ENCODE results near the gene CPS1. TPM values are rescaled to one million over a fixed set of nuclear protein-coding genes. Genes with fewer than 3 reads are reported as not detected.

CPS1 gene
- total RNA-seq, 1 donor from 2014 or later, result 8.8 TPM

- intact Hi-C loops (cut with DNase I), result no loop called here
- DNase-seq (ENCODE audit: extremely low spot score in 2 of 2), result no peak
- Histone ChIP-seq H3K4me3 (no peak overlapping the region), H3K36me3 (no peaks in the 10 kb centered on the region), H3K27ac (no peak overlapping the region), H3K4me1 (no peaks in the 10 kb centered on the region), H3K9me3 (no peaks in the 10 kb centered on the region), H3K27me3 (no peaks in the 10 kb centered on the region)
- no peak for TF ChIP-seq POLR2A (IDR thresholded peaks at IDR 0.05)
- TF ChIP-seq CTCF (IDR thresholded peaks at IDR 0.05), result no peak
- no peak for TF ChIP-seq POLR2AphosphoS5 (IDR thresholded peaks at IDR 0.05; ENCODE audit: insufficient read depth in 1 of 2, low read depth in 1 of 2)
Observed at GRCh38 chr2:210626849-210627248, 70.5 kb downstream of the CPS1 start.

- DNase-seq (ENCODE audit: extremely low spot score in 2 of 2), result no peak
- H3K4me3 ChIP-seq, result no peak overlapping the region
- H3K36me3 ChIP-seq, result no peaks in the 10 kb centered on the region
- no peaks in the 10 kb centered on the region for H3K9me3 ChIP-seq
- no peak overlapping the region for H3K27ac ChIP-seq
- intact Hi-C loops (cut with DNase I), result no loop called here
- TF ChIP-seq POLR2AphosphoS5 (IDR thresholded peaks at IDR 0.05; ENCODE audit: insufficient read depth in 1 of 2, low read depth in 1 of 2) (no peak), CTCF (IDR thresholded peaks at IDR 0.05) (no peak), POLR2A (IDR thresholded peaks at IDR 0.05) (no peak)
- no peaks in the 10 kb centered on the region for H3K27me3 ChIP-seq
- H3K4me1 ChIP-seq, result no peaks in the 10 kb centered on the region
Observed at GRCh38 chr2:210630873-210631560, 74.6 kb downstream of the CPS1 start.

GRCh38 chr2:210633699-210634098 is 77.3 kb downstream of the CPS1 start:
- Histone ChIP-seq H3K27me3 (no peaks in the 10 kb centered on the region), H3K9me3 (no peaks in the 10 kb centered on the region), H3K27ac (no peak overlapping the region), H3K4me3 (no peak overlapping the region), H3K36me3 (no peaks in the 10 kb centered on the region), H3K4me1 (no peaks in the 10 kb centered on the region)
- DNase-seq (ENCODE audit: extremely low spot score in 2 of 2), result no peak
- intact Hi-C loops (cut with DNase I), result no loop called here
- TF ChIP-seq POLR2AphosphoS5 (IDR thresholded peaks at IDR 0.05; ENCODE audit: insufficient read depth in 1 of 2, low read depth in 1 of 2), result no peak
- TF ChIP-seq POLR2A (IDR thresholded peaks at IDR 0.05), result no peak
- TF ChIP-seq CTCF (IDR thresholded peaks at IDR 0.05), result no peak

DNA sequence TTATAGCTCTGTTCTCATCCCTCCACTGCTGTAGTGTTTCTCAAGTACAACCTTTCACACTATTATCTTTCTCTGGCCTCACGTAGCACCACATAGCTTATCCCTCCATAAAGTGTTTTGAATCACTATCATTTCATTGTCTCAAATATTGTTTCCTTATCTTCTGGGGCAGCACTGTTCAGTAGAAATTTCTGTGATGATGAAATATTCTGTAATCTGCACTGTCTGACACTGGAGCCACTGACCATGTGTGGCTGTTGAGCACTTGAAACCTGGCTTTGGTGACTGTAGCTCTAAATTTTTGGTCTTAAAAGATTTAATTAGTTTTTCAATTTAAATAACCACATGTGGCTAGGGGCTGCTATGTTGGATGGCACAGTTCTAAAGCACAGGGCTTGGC is 78.9 kb downstream of the CPS1 start:
- Histone ChIP-seq H3K36me3 (no peaks in the 10 kb centered on the region), H3K27me3 (no peaks in the 10 kb centered on the region), H3K27ac (no peak overlapping the region), H3K4me3 (no peak overlapping the region), H3K9me3 (no peaks in the 10 kb centered on the region), H3K4me1 (no peaks in the 10 kb centered on the region)
- no peak for TF ChIP-seq CTCF (IDR thresholded peaks at IDR 0.05)
- TF ChIP-seq POLR2AphosphoS5 (IDR thresholded peaks at IDR 0.05; ENCODE audit: insufficient read depth in 1 of 2, low read depth in 1 of 2), result no peak
- no peak for TF ChIP-seq POLR2A (IDR thresholded peaks at IDR 0.05)
- intact Hi-C loops (cut with DNase I), result no loop called here
- no peak for DNase-seq (ENCODE audit: extremely low spot score in 2 of 2)

DNA sequence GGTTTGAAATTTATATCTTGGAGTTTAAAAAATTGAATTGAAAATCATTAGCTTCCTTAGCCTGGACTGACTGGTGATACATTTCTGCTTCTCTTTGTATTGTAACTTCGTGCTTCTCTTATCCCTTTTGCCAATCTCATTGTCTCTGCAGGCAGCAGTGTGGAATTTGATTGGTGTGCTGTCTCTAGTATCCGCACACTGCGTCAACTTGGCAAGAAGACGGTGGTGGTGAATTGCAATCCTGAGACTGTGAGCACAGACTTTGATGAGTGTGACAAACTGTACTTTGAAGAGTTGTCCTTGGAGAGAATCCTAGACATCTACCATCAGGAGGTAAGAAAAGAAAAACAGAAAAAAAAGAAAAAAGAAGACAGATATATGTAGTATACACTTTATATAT is 85.9 kb downstream of the CPS1 start:
- H3K27ac ChIP-seq, result no peak overlapping the region
- intact Hi-C loops (cut with DNase I), result no loop called here
- H3K4me3 ChIP-seq, result no peak overlapping the region
- H3K4me1 ChIP-seq, result no peaks in the 10 kb centered on the region
- no peaks in the 10 kb centered on the region for H3K9me3 ChIP-seq
- TF ChIP-seq POLR2AphosphoS5 (IDR thresholded peaks at IDR 0.05; ENCODE audit: insufficient read depth in 1 of 2, low read depth in 1 of 2), result no peak
- no peak for TF ChIP-seq CTCF (IDR thresholded peaks at IDR 0.05)
- TF ChIP-seq POLR2A (IDR thresholded peaks at IDR 0.05), result no peak
- DNase-seq (ENCODE audit: extremely low spot score in 2 of 2), result no peak
- H3K36me3 ChIP-seq, result no peaks in the 10 kb centered on the region
- no peaks in the 10 kb centered on the region for H3K27me3 ChIP-seq
